Measurements from ENCODE around the gene HBD.

The HBD gene

GRCh38 chr11:5231111-5231510 is 3.2 kb downstream of the HBD start:
- DNase-seq: no peak

- no peak for DNase-seq
Observed at GRCh38 chr11:5230266-5230665, 4.0 kb downstream of the HBD start.

DNA sequence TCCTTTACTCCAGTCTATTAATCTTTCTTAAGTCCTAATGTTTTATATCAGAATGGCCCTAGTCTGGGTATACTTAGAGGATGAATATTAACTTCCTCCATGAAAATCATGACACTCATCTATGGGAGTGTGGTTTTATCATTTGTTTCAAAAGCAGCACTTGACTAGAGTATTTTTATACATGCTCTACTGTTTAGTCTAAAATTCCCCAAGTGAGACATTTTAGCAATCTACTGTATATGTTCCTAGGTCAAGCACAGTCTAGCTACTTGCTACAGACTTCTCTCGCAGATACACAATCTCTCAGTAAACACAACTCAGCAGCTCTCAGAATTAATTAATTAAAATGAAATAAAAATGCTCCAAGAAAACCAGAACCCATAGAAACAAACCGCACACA is 4.5 kb downstream of the HBD start:
- DNase-seq: no peak

GRCh38 chr11:5229356-5229755 is 4.9 kb downstream of the HBD start:
- no peak for DNase-seq

GRCh38 chr11:5228124-5228523 is 6.2 kb downstream of the HBD start:
- DNase-seq: no peak

DNA sequence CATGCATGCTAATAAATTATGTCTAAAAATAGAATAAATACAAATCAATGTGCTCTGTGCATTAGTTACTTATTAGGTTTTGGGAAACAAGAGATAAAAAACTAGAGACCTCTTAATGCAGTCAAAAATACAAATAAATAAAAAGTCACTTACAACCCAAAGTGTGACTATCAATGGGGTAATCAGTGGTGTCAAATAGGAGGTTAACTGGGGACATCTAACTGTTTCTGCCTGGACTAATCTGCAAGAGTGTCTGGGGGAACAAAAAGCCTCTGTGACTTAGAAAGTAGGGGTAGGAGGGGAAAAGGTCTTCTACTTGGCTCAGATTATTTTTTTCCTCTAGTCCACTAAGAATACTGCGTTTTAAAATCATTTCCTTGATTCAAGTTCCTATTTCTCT is 6.6 kb downstream of the HBD start:
- no peak for DNase-seq

GRCh38 chr11:5226732-5227310 is 7.5 kb downstream of the HBD start, which contains the start of gene HBB:
Gene HBB, minus strand, starts transcription at chr11:5227071. Its CDS starts 50 bp downstream, at chr11:5227021.
- DNase-seq: no peak

DNA sequence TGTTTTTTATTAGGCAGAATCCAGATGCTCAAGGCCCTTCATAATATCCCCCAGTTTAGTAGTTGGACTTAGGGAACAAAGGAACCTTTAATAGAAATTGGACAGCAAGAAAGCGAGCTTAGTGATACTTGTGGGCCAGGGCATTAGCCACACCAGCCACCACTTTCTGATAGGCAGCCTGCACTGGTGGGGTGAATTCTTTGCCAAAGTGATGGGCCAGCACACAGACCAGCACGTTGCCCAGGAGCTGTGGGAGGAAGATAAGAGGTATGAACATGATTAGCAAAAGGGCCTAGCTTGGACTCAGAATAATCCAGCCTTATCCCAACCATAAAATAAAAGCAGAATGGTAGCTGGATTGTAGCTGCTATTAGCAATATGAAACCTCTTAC is 8.8 kb downstream of the HBD start:
- DNase-seq: no peak

GRCh38 chr11:5224538-5225479 is 9.5 kb downstream of the HBD start:
- DNase-seq: no peak

- no peak for DNase-seq
Observed at GRCh38 chr11:5223686-5224085, 10.6 kb downstream of the HBD start.

DNA sequence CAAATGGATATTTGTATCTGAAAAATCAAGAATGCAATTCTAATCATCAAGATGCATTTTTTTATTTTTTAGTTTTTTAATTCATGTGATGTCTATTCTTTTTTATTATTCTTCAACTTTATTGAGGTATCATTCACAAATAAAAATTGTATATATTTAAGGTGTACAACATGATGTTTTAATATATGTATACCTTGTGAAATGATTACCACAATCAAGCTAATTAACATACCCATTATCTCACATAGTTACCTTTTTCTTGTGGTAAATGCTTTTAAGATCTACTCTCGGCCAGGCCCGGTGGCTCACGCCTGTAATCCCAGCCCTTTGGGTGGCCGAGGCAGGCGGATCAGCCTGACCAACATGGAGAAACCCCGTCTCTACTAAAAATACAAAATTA is 11.1 kb downstream of the HBD start:
- no peak for DNase-seq

GRCh38 chr11:5210376-5210885 is 23.9 kb downstream of the HBD start:
- no peak for DNase-seq

- no peak for DNase-seq
Observed at GRCh38 chr11:5204787-5205186, 29.5 kb downstream of the HBD start.

GRCh38 chr11:5203366-5203765 is 30.9 kb downstream of the HBD start:
- no peak for DNase-seq

- DNase-seq: no peak
Observed at GRCh38 chr11:5200582-5200981, 33.7 kb downstream of the HBD start, which contains the start of gene OR51V1. Gene OR51V1, minus strand, starts transcription at chr11:5200682. Its CDS starts 0 bp downstream, at chr11:5200682.

GRCh38 chr11:5198285-5198684 is 36.0 kb downstream of the HBD start:
- DNase-seq: no peak

GRCh38 chr11:5197536-5197935 is 36.7 kb downstream of the HBD start:
- DNase-seq: no peak

DNA sequence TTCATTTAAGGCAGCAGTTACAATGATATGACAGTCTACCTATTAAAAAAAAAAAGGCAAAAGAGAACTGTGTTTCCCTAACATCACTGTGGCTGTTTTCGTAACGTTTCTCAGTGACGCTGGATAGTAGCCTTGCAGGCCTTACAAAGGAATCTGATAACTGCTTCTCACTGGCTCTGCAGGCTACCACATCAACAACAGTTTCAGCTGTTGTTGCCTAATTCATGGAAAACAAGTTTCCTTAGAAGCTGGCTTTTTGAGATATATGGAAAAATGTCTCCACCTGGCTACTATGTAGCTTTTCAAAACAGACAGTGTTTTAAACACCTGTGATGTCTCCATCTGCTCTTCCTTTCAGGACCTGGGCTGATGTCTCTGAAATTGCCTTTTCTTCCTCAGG is 37.6 kb downstream of the HBD start:
- no peak for DNase-seq

GRCh38 chr11:5196067-5196466 is 38.2 kb downstream of the HBD start:
- no peak for DNase-seq

- no peak for DNase-seq
Observed at GRCh38 chr11:5192738-5193137, 41.5 kb downstream of the HBD start.

DNA sequence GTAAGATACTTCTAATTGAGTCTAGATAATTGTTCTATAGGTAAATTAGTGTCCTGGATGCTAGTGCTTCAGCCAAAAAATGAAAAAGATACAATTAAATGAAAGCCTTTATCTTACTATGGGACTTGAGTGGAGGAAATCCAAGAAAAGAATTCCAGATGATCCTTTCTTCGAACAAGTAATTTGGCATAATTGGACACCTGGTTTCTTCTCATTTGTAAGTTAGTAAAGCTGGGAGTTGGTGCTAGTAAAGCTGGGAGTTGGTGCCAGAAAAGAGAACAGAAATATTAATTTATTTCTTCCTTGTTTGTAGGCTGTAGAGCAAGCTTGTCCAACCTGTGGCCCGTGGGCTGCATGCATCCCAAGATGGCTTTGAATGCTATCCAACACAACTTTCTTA is 46.1 kb downstream of the HBD start:
- DNase-seq: no peak
